ENCODE results near the gene FAM193A. TPM values are rescaled to one million over a fixed set of nuclear protein-coding genes. Genes with fewer than 3 reads are reported as not detected.

FAM193A gene
- polyA plus RNA-seq, 1 donor (not counting 4 experiments of a cell fraction or from before 2014, with no cell fraction given) = 3.6 TPM

DNA sequence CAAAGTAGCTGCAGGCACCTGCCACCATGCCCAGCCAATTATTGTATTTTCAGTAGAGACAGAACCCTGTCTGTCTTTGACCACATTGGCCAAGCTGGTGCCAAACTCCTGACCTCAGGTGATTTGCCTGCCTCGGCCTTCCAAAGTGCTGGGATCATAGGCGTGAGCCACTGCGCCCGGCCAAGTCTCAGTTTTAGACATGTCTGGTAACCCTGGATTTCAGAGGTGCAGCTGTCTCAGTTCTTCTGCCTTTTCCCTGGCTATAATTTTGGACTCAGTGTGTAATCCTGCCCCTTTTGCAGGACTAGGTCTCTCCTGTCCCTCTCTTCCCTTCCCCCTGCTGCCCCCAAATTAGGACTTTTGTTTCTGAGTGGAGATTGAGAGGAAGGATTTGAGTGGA, 46.6 kb downstream of the FAM193A start:
- Histone ChIP-seq H3K27ac (ENCODE audit: control insufficient read depth, insufficient read depth, low read length) (no peak overlapping the region), H3K27me3 (ENCODE audit: control insufficient read depth, extremely low read depth, insufficient read depth, low read length) (no peaks in the 10 kb centered on the region), H3K4me3 (ENCODE audit: control insufficient read depth in 2 of 3, extremely low read depth in 1 of 3, insufficient read depth in 2 of 3, low read depth in 1 of 3, low read length in 3 of 3) (no peak overlapping the region)

DNA sequence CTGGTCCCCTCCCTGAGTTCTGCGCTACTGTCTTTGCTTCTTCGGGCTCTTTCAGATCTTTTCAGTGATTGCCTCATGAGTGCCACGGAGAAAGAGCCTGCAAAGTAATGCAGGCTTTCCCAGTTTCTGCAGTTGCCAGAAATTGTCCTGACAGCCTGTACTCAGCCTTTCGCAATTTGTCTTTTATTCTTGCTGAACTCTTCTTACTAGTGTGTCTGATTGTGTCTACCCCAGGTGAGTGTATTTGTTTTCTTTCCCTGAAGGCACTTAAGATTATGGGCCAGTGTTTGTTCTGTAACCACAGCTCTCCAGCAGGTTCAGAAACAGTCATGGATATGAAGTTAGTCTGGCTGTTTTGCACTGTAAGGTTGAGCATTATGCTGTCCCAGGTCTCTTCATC, 47.1 kb downstream of the FAM193A start:
- DNase-seq (ENCODE audit: low read depth, low spot score) (no peak), FAIRE-seq (no peak)
- no peaks in the 10 kb centered on the region for H3K9me3 ChIP-seq (ENCODE audit: control insufficient read depth, low read depth, low read length)
- peaks cover 10% of the 10 kb centered on the region for H3K9me1 ChIP-seq (ENCODE audit: control insufficient read depth, extremely low read depth, insufficient read depth, low read length)
- H3K4me3 ChIP-seq (ENCODE audit: control insufficient read depth in 2 of 3, extremely low read depth in 1 of 3, insufficient read depth in 2 of 3, low read depth in 1 of 3, low read length in 3 of 3) = no peak overlapping the region
- no peak overlapping the region for H3K9ac ChIP-seq (ENCODE audit: control insufficient read depth, extremely low read depth, insufficient read depth, low read length)
- no peaks in the 10 kb centered on the region for H3K27me3 ChIP-seq (ENCODE audit: control insufficient read depth, extremely low read depth, insufficient read depth, low read length)
- no peaks in the 10 kb centered on the region for H3K36me3 ChIP-seq (ENCODE audit: control insufficient read depth in 2 of 2, extremely low read depth in 1 of 2, insufficient read depth in 2 of 2, low read length in 2 of 2)
- peaks cover 84% of the 10 kb centered on the region for H3K79me2 ChIP-seq (ENCODE audit: control insufficient read depth, insufficient read depth, low read length)
- H3K27ac ChIP-seq (ENCODE audit: control insufficient read depth, insufficient read depth, low read length) = no peak overlapping the region
- TF ChIP-seq, protein P1, sequence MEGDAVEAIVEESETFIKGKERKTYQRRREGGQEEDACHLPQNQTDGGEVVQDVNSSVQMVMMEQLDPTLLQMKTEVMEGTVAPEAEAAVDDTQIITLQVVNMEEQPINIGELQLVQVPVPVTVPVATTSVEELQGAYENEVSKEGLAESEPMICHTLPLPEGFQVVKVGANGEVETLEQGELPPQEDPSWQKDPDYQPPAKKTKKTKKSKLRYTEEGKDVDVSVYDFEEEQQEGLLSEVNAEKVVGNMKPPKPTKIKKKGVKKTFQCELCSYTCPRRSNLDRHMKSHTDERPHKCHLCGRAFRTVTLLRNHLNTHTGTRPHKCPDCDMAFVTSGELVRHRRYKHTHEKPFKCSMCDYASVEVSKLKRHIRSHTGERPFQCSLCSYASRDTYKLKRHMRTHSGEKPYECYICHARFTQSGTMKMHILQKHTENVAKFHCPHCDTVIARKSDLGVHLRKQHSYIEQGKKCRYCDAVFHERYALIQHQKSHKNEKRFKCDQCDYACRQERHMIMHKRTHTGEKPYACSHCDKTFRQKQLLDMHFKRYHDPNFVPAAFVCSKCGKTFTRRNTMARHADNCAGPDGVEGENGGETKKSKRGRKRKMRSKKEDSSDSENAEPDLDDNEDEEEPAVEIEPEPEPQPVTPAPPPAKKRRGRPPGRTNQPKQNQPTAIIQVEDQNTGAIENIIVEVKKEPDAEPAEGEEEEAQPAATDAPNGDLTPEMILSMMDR (optimal IDR thresholded peaks at IDR 0.05 in 1 of 3, IDR thresholded peaks at IDR 0.05 in 1 of 3, conservative IDR thresholded peaks at IDR 0.05 in 1 of 3; ENCODE audit: extremely low read depth in 1 of 3, insufficient read depth in 2 of 3, low read length in 3 of 3) = no peak
- TF ChIP-seq EZH2 (IDR thresholded peaks at IDR 0.05; ENCODE audit: low read length) = no peak
- H2AFZ ChIP-seq (ENCODE audit: control insufficient read depth, low read length) = no peak overlapping the region
- peaks cover 21% of the 10 kb centered on the region for H4K20me1 ChIP-seq (ENCODE audit: control insufficient read depth, extremely low read depth, insufficient read depth, low read length)
- peaks cover 16% of the 10 kb centered on the region for H3K4me1 ChIP-seq (ENCODE audit: control insufficient read depth, extremely low read depth, insufficient read depth, low read length)
- H3K4me2 ChIP-seq (ENCODE audit: control insufficient read depth, extremely low read depth, insufficient read depth, low read depth, low read length) = peak overlapping the region; percentile 46
- dilution Hi-C loops (cut with MboI; ENCODE audit: extremely low pct_ligation_motif_present, low sequenced_read_pairs) = no loop called here

More for the DNA sequence above, 46.6 kb downstream of the FAM193A start:
- TF ChIP-seq EZH2 (IDR thresholded peaks at IDR 0.05; ENCODE audit: low read length) = no peak
- TF ChIP-seq, protein P1 (optimal IDR thresholded peaks at IDR 0.05 in 1 of 3, IDR thresholded peaks at IDR 0.05 in 1 of 3, conservative IDR thresholded peaks at IDR 0.05 in 1 of 3; ENCODE audit: extremely low read depth in 1 of 3, insufficient read depth in 2 of 3, low read length in 3 of 3) = no peak
- dilution Hi-C loops (cut with MboI; ENCODE audit: extremely low pct_ligation_motif_present, low sequenced_read_pairs) = no loop called here
- no peak overlapping the region for H2AFZ ChIP-seq (ENCODE audit: control insufficient read depth, low read length)
- peaks cover 6% of the 10 kb centered on the region for H3K9me1 ChIP-seq (ENCODE audit: control insufficient read depth, extremely low read depth, insufficient read depth, low read length)
- FAIRE-seq = no peak
- peaks cover 19% of the 10 kb centered on the region for H4K20me1 ChIP-seq (ENCODE audit: control insufficient read depth, extremely low read depth, insufficient read depth, low read length)
- peaks cover 84% of the 10 kb centered on the region for H3K79me2 ChIP-seq (ENCODE audit: control insufficient read depth, insufficient read depth, low read length)
- DNase-seq (ENCODE audit: low read depth, low spot score) = no peak
- no peak overlapping the region for H3K9ac ChIP-seq (ENCODE audit: control insufficient read depth, extremely low read depth, insufficient read depth, low read length)
- no peaks in the 10 kb centered on the region for H3K36me3 ChIP-seq (ENCODE audit: control insufficient read depth in 2 of 2, extremely low read depth in 1 of 2, insufficient read depth in 2 of 2, low read length in 2 of 2)
- H3K4me2 ChIP-seq (ENCODE audit: control insufficient read depth, extremely low read depth, insufficient read depth, low read depth, low read length) = peak overlapping the region; percentile 46
- H3K4me1 ChIP-seq (ENCODE audit: control insufficient read depth, extremely low read depth, insufficient read depth, low read length) = peaks cover 16% of the 10 kb centered on the region
- no peaks in the 10 kb centered on the region for H3K9me3 ChIP-seq (ENCODE audit: control insufficient read depth, low read depth, low read length)
